ENCODE measurements around the gene SCN10A. TPM values are rescaled to one million over a fixed set of nuclear protein-coding genes. Genes with fewer than 3 reads are reported as not detected.

The SCN10A gene
- total and polyA plus RNA-seq, 9 of the 15 experiments (the other 6 are each of a cell fraction or from before 2014, with no cell fraction given): not detected

DNA sequence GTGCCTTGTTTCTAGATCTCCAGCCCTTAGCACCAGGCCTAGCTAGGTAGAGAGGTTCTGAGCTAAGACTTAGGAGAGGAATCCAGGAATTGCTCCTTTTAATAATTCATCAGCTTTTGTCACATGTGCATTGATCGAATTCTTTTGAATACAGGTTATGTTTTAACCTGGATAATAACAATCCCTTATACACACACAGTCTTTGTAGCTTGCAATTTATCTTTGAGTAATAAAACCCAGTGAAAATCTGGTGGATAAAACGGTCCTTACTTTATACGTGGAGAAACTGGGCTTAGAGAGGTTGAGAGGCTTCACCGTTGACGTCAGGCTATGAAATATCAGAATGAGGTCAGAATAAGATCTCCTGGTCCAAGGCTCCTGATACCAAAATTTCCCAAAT is 7.2 kb upstream of the SCN10A start:
- Histone ChIP-seq H3K4me2 (ENCODE audit: insufficient read depth, low read length) (no peak overlapping the region), H3K27me3 (ENCODE audit: control insufficient read depth in 2 of 2, insufficient read depth in 2 of 2, low read length in 2 of 2) (peaks cover 0 to 5% of the 10 kb centered on the region in 2 experiments; a peak in 3 of 5 replicates), H3K36me3 (ENCODE audit: control insufficient read depth, insufficient read depth, low read length) (no peaks in the 10 kb centered on the region), H3K79me2 (ENCODE audit: control insufficient read depth, insufficient read depth, low read length) (no peaks in the 10 kb centered on the region), H4K20me1 (replicated peaks; ENCODE audit: control insufficient read depth, insufficient read depth, low read length) (no peaks in the 10 kb centered on the region), H3K4me1 (replicated peaks in 1 of 2; ENCODE audit: control insufficient read depth in 2 of 2, insufficient read depth in 2 of 2, low read length in 2 of 2) (no peaks in the 10 kb centered on the region), H3K4me3 (no peak overlapping the region), H3K9me3 (replicated peaks; ENCODE audit: control insufficient read depth, insufficient read depth, low read depth, low read length) (no peaks in the 10 kb centered on the region), H2AFZ (ENCODE audit: low read depth, low read length) (no peak overlapping the region), H3K9me1 (ENCODE audit: control insufficient read depth, insufficient read depth, low read length) (no peaks in the 10 kb centered on the region), H3K27ac (ENCODE audit: extremely low read depth, low read depth, low read length) (no peak overlapping the region), H3K9ac (ENCODE audit: insufficient read depth in 1 of 2, low read depth in 2 of 2, low read length in 2 of 2) (no peak overlapping the region)
- DNase-seq (ENCODE audit: extremely low read depth in 1 of 4, low spot score in 3 of 4) (no peak), FAIRE-seq (no peak), ATAC-seq (no peak)
- no peak for TF ChIP-seq STAT5A (IDR thresholded peaks at IDR 0.05; ENCODE audit: borderline replicate concordance, low read length)
- no peak for TF ChIP-seq ZNF23 (CRISPR knock-in tag; IDR thresholded peaks at IDR 0.05)
- TF ChIP-seq, protein P1, sequence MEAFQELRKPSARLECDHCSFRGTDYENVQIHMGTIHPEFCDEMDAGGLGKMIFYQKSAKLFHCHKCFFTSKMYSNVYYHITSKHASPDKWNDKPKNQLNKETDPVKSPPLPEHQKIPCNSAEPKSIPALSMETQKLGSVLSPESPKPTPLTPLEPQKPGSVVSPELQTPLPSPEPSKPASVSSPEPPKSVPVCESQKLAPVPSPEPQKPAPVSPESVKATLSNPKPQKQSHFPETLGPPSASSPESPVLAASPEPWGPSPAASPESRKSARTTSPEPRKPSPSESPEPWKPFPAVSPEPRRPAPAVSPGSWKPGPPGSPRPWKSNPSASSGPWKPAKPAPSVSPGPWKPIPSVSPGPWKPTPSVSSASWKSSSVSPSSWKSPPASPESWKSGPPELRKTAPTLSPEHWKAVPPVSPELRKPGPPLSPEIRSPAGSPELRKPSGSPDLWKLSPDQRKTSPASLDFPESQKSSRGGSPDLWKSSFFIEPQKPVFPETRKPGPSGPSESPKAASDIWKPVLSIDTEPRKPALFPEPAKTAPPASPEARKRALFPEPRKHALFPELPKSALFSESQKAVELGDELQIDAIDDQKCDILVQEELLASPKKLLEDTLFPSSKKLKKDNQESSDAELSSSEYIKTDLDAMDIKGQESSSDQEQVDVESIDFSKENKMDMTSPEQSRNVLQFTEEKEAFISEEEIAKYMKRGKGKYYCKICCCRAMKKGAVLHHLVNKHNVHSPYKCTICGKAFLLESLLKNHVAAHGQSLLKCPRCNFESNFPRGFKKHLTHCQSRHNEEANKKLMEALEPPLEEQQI (IDR thresholded peaks at IDR 0.05): no peak
- TF ChIP-seq, protein P2, sequence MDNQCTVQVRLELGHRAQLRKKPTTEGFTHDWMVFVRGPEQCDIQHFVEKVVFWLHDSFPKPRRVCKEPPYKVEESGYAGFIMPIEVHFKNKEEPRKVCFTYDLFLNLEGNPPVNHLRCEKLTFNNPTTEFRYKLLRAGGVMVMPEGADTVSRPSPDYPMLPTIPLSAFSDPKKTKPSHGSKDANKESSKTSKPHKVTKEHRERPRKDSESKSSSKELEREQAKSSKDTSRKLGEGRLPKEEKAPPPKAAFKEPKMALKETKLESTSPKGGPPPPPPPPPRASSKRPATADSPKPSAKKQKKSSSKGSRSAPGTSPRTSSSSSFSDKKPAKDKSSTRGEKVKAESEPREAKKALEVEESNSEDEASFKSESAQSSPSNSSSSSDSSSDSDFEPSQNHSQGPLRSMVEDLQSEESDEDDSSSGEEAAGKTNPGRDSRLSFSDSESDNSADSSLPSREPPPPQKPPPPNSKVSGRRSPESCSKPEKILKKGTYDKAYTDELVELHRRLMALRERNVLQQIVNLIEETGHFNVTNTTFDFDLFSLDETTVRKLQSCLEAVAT (IDR thresholded peaks at IDR 0.05): no peak
- TF ChIP-seq, protein P3, sequence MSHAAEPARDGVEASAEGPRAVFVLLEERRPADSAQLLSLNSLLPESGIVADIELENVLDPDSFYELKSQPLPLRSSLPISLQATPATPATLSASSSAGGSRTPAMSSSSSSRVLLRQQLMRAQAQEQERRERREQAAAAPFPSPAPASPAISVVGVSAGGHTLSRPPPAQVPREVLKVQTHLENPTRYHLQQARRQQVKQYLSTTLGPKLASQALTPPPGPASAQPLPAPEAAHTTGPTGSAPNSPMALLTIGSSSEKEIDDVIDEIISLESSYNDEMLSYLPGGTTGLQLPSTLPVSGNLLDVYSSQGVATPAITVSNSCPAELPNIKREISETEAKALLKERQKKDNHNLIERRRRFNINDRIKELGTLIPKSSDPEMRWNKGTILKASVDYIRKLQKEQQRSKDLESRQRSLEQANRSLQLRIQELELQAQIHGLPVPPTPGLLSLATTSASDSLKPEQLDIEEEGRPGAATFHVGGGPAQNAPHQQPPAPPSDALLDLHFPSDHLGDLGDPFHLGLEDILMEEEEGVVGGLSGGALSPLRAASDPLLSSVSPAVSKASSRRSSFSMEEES (CRISPR knock-in tag; IDR thresholded peaks at IDR 0.05): no peak
- TF ChIP-seq, protein P4, sequence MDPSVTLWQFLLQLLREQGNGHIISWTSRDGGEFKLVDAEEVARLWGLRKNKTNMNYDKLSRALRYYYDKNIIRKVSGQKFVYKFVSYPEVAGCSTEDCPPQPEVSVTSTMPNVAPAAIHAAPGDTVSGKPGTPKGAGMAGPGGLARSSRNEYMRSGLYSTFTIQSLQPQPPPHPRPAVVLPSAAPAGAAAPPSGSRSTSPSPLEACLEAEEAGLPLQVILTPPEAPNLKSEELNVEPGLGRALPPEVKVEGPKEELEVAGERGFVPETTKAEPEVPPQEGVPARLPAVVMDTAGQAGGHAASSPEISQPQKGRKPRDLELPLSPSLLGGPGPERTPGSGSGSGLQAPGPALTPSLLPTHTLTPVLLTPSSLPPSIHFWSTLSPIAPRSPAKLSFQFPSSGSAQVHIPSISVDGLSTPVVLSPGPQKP (CRISPR knock-in tag; IDR thresholded peaks at IDR 0.05): no peak
- TF ChIP-seq, protein P5, sequence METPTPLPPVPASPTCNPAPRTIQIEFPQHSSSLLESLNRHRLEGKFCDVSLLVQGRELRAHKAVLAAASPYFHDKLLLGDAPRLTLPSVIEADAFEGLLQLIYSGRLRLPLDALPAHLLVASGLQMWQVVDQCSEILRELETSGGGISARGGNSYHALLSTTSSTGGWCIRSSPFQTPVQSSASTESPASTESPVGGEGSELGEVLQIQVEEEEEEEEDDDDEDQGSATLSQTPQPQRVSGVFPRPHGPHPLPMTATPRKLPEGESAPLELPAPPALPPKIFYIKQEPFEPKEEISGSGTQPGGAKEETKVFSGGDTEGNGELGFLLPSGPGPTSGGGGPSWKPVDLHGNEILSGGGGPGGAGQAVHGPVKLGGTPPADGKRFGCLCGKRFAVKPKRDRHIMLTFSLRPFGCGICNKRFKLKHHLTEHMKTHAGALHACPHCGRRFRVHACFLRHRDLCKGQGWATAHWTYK (CRISPR knock-in tag; IDR thresholded peaks at IDR 0.05): no peak
- no TSS peak for BruUV-seq (replicated peaks)
- in situ Hi-C loops (cut with MboI) (no loop called here), intact Hi-C loops (cut with micrococcal nuclease) (no loop called here)
- ChIA-PET CTCF (ENCODE audit: low intra/inter-chr PET ratio) (no interaction called here), POLR2A (interaction anchor here (0.6 kb wide), 1 partner anchor 55 kb away, joined by 3 read pairs; no protein-coding TSS in a partner anchor)
- WGBS (ENCODE audit: insufficient coverage, low coverage, missing lambda C conversion rate): 0% methylated on average over 5 of the region's 5 CpGs
